HG02970 (cell line): ENCODE measurements around the gene DNAJA4.
"Not testable (repeated sequence)": the region's sequence is repeated elsewhere in the genome, so short reads cannot be mapped to it uniquely, and the experiment has no call there.

Source experiments
- ATAC-seq: cut with Tn5 transposase; IDR thresholded peaks from one replicate; pipeline ENCODE4 v1.9.1; 2021; ENCODE audit warnings: mild to moderate bottlenecking, moderate library complexity, moderate number of reproducible peaks; ENCODE audit not compliant: unreplicated experiment, low FRiP score

DNAJA4 gene

DNA sequence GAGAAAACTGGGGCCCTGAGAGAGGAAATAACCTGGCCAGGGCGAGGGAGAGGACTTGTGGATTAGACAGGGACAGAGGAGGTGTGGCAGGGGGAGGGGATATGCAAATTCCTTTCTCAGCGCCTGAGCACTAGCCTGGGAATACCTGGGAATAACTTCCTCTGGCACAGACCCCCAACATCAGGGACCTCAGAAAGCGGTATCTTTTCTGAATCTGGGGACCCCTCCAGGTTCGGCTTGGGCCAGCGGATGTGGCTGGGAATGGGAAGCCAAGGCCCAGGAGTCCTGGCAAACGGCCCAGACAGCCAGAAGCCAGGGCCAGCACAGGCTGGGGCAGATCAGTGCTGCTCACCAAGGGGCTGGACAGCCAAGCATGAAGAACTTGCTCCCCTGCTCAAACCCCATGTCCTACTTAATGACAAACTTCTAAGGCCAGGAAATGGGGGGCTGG lies 20.8 kb upstream of the DNAJA4 start:
- ATAC-seq, result no peak

DNA sequence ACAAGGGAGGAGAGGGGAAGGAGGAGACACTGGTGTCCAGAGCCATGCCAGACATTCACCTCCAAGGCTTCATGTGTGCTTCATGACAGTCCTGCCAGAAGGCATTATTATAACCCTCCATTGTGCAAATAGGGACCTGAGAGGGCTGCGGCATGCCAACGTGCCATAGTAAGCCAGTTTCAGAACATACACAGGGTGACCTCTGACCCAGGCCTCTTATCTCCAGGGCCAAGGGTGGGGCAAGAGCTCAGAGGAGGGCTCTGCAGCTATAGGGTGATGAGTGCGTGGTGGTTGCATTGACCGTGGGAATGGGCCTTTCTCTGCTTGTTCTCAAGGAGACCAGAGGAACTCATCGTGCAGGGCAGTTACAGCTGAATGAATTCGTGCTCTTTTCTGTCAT lies 20.3 kb upstream of the DNAJA4 start:
- no peak for ATAC-seq

DNA sequence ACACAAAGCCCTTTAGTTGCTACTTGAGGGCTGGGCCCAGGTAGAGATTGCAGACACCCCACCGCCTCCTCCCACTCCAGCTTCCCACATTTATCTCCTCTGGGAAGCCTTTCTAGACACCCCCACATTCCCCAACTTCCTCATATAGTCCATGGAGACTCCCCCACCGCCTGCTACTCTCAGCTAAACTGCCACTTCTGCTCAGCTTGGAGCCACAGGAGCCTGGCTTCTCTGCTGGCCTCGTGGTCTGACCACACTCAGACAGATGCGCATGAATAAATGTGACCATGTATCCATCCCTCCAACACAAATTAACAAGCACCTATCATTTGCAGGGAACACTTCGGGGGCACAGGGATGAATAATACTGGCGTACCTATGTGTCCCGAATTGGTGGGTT lies 19.5 kb upstream of the DNAJA4 start:
- ATAC-seq, result no peak

DNA sequence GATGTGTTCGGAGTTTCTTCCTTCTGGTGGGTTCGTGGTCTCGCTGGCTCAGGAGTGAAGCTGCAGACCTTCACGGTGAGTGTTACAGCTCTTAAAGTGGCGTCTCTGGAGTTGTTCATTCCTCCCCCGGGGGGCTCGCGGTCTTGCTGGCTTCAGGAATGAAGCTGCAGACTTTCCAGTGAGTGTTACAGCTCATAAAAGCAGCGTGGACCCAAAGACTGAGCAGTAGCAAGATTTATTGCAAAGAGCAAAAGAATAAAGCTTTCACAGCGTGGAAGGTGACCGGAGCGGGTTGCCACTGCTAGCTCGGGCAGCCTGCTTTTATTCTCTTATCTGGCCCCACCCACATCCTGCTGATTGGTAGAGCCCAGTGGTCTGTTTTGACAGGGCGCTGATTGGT lies 19.0 kb upstream of the DNAJA4 start:
- ATAC-seq, result not testable (repeated sequence)

DNA sequence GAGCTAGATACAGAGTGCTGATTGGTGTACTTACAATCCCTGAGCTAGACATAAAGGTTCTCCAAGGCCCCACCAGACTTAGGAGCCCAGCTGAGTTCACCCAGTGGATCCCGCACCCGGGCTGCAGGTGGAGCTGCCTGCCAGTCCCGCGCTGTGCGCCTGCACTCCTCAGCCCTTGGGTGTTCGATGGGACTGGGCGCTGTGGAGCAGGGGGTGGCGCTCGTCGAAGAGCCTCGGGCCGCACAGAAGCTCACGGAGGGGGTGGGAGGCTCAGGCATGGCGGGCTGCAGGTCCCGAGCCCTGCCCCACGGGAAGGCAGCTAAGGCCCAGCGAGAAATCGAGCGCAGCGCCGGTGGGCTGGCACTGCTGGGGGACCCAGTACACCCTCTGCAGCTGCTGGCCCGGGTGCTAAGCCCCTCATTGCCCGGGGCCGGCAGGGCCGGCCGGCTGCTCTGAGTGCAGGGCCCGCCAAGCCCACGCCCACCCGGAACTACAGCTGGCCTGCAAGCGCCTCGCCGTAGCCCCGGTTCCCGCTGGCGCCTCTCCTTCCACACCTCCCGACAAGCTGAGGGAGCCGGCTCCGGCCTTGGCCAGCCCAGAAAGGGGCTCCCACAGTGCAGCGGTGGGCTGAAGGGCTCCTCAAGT lies 18.3 kb upstream of the DNAJA4 start:
- not testable (repeated sequence) for ATAC-seq

DNA sequence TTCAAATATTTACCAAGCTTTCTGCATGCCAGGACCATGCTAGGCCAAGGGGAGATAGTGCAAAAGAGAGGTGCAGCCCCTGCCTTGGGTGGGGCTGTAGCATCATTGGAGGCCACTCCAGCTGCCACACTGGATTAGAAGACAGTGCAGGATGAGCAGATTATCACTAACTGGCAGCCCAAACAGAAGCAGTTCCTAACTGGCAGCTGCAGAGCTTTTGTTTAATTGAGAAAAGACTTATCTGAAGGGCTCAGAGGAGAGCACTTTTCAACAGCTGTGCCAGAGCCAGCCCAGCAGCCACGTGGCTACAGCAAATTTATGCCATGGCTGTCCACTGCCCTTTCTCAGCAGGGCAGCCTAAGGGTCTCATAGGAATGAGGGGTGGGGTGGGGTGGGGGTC lies 16.5 kb upstream of the DNAJA4 start:
- no peak for ATAC-seq

DNA sequence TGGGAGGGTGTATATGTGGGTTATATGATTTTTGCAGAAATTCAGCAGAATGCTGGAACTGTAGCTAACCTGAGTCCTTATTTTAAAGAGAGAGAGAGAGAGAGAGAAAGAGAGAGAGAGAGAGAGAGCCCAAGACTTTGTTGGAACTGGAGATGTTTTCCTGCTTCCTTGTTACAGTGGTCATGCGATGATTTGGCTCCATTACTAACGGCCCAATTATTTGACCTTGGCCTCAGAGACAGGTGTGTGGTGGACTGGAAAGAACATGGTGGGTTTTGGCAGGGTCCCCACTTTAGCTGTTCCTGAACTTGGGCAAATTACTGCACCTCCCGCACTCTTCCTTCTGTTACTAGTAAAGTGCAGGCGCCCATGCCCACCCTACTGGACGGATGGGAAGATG lies 15.2 kb upstream of the DNAJA4 start:
- ATAC-seq, result no peak

DNA sequence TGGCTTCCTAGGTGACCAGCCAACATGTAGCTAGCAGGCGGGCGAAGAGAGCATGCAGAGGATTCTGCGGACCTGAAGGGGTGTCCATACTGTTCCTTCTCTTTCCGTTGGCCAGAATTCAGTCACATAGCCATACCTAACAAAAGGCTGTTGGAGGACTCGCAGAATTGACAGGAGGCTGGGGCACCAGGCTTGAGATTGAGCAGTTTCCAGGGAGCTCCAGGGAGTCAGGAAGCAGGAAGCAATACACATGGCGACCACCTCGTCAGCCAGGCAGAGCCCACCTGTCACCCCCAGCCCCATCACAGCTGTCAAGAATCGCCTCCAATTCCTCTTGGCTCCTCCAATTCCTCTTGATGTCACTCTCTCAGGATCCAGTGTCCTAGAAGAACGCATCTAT lies 13.2 kb upstream of the DNAJA4 start:
- no peak for ATAC-seq

DNA sequence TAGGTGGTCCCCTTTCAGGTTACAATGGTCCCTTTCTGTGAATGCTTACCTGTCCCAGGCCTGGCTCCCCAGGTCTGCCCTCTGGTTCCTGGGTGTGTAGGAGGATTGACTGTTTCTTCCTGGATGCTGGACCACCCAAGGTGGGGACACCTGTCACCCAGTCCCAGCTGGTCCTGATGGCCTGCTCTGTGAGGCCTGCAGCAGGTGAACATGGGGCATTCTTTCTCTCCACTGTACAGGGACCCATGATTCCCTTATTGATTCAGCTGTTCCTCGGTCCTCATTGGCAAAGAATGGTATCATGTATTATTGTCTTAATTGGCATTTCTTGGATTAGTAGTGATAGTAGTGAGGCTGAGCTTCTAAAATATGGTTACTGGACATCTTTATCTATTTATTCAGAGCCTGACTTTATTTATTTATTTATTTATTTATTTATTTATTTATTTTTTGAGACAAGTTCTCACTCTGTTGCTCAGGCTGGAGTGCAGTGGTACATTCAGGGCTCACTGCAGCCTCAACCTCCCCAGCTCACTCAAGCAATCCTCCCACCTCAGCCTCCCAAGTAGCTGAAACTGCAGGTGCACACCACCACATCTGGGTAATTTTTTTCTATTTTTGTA lies 8.8 kb upstream of the DNAJA4 start:
- ATAC-seq, result no peak

DNA sequence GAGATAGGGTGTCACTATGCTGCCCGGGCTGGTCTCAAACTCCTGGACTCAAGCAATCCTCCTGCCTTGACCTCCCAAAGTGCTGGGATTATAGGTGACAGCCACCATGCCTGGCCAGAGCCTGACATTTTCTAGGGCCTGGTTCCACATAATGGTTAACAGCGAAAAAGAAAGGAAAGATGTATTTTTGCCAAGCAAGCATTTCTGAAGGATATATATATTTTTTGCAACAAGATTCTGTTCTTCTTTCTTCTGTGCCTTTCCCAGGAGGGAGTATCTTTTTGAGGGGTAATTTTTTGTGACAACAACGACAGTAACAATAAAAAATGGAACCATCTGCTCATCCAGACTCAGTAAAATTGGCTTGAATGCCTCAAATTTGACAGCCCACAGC lies 8.3 kb upstream of the DNAJA4 start:
- ATAC-seq, result no peak

DNA sequence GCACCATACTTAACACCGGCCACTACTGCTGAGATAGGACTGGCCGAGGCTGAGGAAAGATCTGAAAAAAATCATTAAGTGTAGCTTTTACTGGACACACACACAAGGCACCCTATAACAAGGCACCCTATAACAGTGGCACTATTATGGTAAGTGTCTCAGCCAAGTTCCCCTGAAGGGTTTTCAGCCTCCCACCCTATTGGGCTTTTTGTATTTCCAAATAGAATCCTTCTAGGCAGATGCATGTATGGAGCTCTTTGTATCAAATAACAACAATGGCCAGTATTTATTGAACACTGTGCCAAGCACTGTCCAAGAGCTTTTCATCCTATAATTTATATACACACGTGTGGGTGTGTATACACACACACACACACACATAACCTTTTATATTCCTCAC lies 6.7 kb upstream of the DNAJA4 start:
- ATAC-seq, result no peak

DNA sequence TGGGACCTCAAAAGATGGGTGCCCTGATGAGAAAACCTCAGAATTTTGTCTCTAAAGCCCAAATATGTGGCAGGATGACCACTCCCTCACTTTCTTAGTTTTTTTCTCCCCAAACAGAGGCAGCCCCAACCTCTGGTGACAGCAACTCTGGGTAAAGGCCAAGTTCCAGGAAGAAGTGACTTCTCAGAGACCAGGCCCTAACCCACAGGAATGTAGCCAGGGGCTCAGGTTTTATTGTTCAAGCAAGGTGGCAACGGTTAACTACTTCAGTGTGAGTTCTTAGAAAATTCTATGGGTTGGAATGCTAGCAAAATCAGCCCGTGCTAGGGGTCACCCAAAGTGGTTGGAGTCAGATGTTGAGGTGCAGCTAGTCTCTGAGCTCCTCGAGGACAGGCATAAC lies 5.1 kb upstream of the DNAJA4 start:
- ATAC-seq, result no peak

DNA sequence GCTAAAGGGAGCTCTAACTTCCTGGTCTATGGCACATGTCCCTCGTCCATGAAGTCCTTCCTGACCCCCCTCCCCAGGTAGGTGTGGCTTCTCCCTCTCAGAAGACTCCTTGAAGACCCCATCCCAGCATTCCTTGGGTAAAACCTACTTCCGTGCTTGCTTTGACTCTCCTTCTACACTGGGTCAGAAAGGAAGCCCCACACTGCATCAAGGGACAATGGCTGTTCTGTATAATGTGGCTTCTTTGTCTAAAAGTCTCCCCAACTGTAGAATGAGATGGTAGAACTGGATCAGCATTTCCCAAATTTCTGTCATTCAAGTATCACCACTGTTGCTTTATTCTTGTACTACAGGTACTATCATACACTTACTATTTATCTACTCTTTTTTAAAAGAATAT lies 3.9 kb upstream of the DNAJA4 start:
- ATAC-seq, result no peak

DNA sequence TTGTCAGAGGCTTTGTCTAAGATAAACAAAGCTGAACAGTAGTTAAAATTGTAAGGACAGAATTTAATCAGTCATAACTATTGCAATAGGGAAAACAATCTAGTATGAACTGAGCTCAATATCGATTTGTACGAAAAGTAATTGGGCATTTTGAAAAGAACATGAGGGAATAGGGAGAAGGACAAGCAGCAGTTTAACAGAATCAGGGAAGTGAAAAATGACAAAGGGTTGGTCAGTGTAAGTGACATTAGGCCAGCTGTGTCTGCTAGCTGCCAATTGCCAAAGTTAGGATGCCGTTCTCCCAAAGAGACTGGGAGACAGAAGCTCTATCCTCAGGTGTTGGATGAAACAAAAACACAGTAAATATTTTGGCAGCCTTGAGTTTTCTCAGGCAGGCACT lies 3.3 kb upstream of the DNAJA4 start:
- no peak for ATAC-seq

DNA sequence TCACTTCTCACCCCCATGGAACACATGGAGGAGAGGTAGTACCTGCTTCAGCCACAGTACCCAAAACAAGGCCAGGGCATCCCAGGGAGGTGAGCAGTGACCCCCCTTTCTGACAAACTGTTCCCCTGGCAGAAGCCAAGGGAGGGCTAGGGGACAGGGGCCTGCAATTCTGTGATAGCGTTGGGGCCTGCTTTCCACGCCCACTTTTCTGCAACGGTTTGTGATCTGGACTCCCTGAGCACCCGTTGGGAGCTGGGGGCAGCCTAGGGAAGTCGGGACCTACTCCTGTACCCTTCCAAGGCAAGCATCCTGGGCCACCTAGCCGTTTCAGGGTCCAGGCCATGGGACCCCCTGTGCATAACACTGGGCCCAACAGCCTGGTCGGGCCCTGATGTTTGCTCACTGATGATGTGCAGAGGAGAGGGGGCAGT lies 996 bp upstream of the DNAJA4 start:
- ATAC-seq, result no peak

DNA sequence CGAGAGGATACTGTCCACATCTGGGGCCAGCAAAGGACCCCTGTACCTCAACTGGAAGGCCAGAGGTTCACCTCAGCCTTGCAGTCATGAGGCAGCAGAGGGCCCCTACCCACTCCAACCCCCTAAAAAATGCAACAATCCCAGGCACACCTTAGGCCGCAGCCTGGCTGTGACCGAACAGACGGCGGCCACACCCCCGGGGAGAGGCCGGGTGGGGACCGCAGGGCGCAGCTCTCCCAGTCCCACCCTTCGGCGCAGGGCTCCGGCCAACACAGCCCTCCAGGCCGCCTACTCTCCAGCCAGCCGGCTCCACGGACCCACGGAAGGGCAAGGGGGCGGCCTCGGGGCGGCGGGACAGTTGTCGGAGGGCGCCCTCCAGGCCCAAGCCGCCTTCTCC lies 457 bp upstream of the DNAJA4 start:
- ATAC-seq, result no peak

DNA sequence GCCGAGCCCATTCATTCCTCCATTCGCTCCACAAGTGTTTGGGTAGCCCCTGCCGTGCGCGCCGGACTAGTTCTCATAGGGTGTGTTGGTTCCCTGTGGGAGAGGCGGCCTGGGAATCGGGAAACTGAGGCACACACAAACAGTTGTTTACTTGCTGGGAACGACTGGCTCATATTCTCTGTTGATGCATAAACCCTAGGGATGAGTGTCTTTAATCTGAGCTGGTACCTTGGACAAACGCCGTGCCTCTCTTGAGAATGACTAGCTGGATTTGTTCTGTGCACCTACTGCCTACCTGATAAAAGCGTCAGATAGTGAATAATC lies 737 bp downstream of the DNAJA4 start:
- ATAC-seq, result no peak

DNA sequence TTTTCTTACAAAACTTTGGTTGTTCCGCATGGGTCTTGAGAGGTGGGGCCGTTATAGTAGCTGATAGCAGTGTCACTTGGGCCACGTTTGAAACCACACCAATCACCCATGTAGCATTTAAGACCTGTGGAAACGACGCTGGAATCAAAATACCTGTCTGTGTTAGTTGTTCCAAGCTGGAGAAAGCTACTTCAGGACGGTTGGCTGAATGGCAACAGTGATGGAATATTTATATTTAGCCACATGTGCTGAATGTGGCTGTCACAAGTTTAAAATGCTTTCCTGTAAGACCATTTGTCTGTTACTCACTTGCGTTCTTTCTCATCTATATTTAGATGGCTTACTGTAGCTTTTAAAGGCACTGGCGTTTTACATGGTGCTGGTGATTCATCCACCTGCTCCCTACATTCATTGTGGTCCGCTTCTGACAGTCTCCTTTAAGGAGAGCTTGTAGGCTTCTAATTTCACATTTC lies 1.4 kb downstream of the DNAJA4 start:
- ATAC-seq, result no peak

DNA sequence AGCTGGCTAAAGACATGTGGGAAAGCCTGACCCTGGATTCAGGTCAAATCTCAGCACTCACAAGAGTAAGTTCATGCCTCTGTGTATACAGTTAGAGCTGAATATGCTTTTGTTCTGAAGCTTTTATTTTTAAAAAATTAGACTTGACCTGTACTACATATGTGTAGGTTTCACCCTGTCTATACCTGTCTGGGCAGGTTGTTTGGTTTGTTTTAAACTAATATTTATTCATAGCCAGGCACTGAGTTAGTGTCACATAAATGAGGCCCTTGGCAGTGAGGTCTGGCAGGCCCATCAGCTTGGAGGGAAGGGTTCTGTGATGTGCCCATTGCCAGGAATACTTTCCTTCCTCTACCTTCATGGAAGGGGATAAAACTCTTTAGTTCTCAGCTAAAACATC lies 1.9 kb downstream of the DNAJA4 start:
- ATAC-seq, result no peak

DNA sequence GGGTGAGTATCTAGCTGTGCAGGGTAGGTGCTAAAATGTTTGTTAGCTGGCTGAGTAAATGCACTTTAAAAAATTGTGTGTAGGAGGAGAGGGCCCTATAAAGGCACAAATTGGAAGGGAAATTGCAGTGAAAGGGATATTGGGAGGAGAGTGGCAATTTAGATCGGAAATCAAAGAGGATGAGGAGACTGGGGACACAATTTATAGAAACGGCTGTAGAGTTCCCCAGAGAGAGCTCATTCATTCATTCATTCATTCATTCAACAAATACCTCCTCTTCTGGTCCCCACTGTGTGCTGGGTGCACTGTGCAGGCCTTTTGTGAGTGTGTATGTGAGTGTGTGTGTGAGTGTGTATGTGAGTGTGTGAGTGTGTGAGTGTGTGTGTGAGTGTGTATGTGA lies 2.4 kb downstream of the DNAJA4 start:
- no peak for ATAC-seq

DNA sequence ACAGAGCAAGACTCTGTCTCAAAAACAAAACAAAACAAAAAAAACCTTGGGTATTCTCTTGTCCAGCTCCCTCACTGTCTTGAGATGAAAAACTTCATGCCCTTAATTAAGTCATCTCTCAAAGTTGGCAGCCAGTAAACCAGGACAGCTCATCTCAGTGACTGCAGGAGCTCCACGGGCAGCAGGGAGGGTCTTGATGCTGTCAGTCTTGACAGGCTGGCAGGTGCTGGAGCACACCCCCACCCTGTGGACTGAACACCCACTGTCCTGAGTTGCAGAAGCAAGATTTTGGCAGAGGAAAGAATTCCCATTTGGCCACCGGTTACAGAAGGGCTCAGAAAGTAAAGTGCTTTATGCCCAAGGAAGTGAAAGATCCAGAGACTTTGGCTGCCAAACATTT lies 8.0 kb downstream of the DNAJA4 start:
- ATAC-seq, result no peak

DNA sequence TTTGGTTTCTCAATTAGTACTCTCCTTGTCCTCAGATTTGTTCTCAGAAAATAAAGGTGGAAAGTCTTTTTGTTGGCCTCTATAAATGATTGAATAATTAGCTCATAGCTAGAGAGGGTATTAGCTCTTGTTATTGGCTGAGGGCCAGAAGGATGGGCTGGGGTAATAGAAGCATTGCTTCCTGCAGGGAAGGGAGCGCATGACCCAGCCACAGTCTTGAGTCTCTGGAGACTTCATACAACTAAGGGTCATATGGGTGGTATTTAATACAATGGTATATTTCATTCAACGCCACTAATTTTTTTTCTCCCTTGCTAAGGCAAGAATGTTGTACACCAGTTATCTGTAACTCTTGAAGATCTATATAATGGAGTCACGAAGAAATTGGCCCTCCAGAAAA lies 8.4 kb downstream of the DNAJA4 start:
- ATAC-seq, result no peak

DNA sequence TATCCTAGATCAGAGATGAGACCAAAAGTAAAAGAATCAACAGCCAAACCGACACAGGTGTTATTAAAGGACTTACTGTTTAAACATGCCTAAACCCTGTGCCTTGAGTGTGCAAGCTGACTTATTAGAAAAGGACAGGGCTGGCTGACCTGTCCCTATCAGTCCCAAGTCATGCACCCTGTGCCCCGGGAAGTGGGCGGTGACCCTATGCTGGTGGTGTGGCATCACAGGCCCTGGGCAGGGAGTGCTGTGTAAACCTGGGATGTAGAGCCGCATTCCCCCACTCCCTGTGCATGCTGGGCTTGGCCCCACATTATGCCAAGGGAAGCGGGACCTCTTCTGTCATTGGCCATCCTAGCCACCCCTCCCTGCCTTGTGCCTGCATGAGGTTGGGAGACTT lies 10.6 kb downstream of the DNAJA4 start:
- no peak for ATAC-seq
